Putamen (tissue), 1 donor: Measurements from ENCODE around the gene ACOT7.
"Not testable (repeated sequence)": the region's sequence is repeated elsewhere in the genome, so short reads cannot be mapped to it uniquely, and the experiment has no call there.

Source experiments
- DNase-seq: peaks from one replicate; pipeline ENCODE4 v3.0.0-alpha.2; 2016; ENCODE audit warnings: low spot score

Gene ACOT7

GRCh38 chr1:6310116-6310848 lies 83.3 kb downstream of the ACOT7 start:
- no peak for DNase-seq

DNA sequence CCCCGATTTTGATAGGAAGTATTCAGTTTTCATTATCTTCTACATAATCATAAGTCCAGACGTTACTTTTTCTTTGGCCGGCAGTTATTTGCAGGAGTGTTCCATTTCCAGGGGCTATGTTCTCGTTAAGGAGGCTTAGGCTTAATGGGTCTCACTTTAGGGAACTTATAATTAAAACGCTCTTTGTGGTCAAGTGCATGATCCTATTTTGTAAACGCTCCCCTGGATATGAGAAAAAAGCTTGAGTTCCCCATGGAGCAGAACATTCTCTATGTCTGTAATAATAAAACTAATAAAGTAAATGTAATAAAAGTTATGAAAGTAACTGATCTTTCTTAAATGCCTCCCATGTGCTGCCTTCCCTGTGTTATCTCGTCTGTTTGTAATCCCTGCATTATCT lies 84.0 kb downstream of the ACOT7 start:
- DNase-seq, result no peak

- no peak for DNase-seq
These were observed 85.1 kb downstream of the ACOT7 start for GRCh38 chr1:6308449-6308848.

- not testable (repeated sequence) for DNase-seq
These were observed 85.9 kb downstream of the ACOT7 start for GRCh38 chr1:6307682-6308081.

DNA sequence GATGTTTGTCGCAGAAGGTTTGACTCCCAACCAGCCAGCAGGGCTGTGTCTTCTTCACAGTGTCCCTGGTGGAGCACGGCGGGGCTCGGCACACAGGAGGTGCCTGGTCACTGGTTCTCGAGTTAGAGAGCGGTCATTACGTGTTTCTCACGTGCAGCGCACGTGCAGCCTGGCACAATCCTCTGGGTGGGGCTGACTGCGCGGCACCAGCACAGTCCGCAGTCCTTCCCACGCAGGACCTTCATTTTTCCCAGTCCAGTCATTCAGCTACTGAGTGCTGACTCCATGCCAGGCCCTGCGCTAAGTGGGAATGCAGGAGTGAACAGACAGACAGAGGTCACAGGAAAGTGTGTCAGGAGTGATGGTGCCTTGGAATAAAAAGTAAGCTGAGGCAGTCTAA lies 86.5 kb downstream of the ACOT7 start:
- no peak for DNase-seq

DNA sequence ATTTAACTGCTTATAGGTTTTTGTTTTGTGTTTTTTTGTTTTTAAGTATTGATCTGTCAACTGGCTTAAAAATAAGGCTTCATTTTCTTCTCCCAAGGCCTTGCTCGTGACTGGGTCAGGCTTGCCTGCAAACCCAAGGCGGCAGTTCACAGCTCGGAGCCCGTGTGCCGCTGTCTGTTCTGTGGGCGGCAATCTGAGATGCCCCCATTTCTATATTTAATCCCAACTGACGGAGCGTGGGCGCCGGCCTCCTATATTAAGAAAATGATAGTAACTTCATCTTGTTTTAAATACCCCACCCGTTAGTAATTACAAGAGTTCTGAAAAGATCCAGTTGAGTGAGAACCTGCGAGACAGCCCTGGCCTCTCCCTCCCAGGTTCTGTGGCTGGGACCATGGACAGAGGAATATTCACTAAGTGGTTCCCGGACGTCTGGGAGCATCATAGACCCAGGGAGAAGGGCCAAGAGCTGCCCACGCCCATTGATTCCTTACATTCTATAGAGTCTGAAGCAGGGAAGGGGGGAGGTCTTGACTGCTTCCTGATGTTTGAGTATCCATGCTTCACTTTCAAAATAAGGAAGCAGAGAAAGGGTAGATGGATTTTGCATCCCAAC lies 90.1 kb downstream of the ACOT7 start:
- peak; percentile 46 for DNase-seq

GRCh38 chr1:6302568-6302967 lies 91.0 kb downstream of the ACOT7 start:
- no peak for DNase-seq

GRCh38 chr1:6301526-6301925 lies 92.0 kb downstream of the ACOT7 start:
- no peak for DNase-seq

GRCh38 chr1:6300342-6301048 lies 93.1 kb downstream of the ACOT7 start:
- no peak for DNase-seq

GRCh38 chr1:6299557-6300165 lies 93.9 kb downstream of the ACOT7 start:
- no peak for DNase-seq

GRCh38 chr1:6298940-6299465 lies 94.6 kb downstream of the ACOT7 start:
- DNase-seq, result no peak

GRCh38 chr1:6298530-6298929 lies 95.0 kb downstream of the ACOT7 start:
- no peak for DNase-seq

DNA sequence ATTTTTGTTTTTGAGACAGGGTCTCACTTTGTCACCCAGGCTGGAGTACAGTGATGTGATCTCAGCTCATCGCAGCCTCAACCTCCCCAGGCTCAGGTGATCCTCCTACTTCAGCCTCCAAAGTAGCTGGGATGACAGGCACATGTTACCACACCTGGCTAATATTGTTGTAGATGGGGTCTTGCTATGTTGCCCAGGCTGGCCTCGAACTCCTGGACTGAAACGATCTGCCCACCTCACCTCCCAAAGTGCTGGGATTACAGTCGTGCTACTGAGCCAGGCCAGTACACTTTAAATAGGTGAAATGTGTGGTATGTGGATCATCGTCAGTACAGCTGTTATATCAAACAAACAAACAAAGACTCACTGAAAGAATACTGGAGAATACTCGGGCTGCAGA lies 97.7 kb downstream of the ACOT7 start:
- no peak for DNase-seq

DNA sequence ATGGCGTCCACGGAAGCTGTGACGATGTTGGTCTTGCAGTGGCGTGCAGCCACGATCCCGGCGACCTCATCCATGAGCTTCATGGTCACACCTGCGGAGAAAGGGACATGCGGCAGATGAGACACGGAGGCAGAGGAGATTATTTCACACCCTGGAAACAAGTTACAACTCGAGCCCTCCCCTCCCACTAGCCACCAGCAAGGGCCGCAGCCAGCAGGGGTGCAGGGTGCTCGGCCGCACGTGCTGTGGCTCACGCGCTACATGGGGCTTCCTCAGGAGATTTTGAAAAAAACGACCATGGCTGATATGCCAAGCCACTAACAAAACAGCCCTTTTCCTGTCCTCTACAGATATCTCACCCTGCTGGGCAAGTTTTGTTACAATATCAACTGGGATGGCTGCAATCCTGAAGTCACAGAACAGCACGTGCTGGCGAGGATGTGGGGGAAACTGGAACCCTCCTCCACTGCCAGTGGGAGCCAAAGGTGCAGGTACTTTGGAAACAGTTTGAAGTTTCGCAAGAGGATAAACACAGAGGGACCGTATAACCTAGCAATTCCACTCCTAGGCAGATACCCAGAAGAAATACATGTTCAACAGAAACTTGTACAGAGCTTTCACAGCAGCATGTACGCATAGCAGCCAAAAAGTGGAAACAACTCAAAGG lies 98.5 kb downstream of the ACOT7 start:
- DNase-seq, result no peak

GRCh38 chr1:6294080-6294889 lies 99.3 kb downstream of the ACOT7 start:
- no peak for DNase-seq

DNA sequence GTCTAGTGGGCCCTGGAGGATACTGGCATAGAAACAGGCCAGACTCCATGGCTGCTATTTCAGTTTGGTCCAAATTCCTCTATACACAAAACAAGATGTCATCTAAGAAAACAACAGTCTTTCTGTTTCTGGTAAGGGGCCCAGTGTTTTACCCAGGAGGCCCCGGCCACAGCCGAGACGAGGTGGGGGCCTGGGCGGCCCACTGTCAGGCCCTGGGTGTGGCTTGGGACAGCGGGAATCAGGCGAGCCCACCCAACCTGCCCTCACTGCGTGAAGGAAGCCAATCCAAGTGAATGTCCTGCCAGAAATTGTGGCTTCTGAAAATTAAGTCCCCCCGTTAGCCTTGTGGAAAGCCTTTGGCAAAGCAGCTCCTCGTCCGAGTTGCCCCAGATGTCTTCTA lies 101.5 kb downstream of the ACOT7 start:
- no peak for DNase-seq

DNA sequence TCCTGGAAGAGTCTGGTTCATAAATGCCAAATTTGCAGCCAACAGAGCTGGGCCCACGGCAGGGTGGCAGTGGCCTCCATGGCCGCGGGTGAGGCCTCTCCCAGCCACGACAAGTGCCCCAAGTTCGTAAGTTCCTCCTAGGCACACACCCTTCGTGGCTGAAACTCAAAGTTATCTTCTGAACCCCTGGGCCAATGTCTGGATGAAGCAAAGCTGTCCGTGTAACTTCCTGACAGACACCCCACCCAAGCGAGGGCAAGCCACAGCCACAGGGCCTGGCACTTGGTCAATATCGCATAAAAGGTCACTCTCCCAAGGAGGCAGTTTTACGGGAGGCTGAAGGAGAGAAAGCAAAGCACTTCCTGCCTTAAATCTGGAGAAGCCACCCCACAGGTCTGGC lies 104.9 kb downstream of the ACOT7 start:
- DNase-seq, result no peak

DNA sequence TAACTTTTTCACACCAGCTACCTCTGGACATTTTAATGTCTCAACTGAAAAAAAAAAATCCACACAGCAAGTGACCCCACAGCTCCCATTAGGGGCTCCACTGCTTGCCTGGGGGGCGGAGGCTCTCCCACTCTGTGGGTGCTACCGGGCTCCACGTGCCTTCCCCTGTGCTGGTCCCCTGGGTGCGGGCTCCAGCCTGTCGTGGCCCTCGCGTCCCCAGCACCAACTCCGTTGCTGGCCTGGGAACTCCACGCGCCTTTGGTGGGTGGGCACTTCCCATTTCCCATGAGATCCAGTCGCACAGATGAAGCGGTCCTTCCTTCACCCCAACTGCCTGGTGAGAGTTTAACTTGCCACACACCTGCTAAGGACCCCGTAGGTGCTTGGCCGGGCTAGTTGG lies 105.5 kb downstream of the ACOT7 start:
- no peak for DNase-seq

DNA sequence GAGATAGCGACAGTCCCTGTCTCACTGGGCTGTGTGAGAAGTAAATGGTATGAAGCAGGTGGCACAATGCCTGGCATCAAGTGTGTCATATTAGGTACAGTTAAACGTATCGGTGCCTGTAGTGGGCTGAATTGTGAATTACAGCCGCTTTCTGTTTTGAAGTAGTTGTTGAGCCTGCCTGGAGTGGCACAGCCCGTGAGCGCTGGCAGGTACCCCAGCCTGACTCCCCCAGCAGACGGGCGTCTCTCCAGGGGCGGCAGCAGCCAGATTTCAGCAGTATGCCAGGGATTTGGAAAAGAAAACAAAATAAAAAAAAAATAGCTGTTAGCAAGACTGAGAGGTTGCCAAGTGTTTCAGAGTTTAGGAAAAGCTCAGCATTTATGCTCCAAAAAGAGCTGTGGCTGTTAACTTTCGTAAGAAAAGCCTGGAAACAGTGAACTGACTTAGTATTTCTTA lies 106.1 kb downstream of the ACOT7 start:
- DNase-seq, result peak; percentile 42

GRCh38 chr1:6287029-6287428 lies 106.5 kb downstream of the ACOT7 start:
- no peak for DNase-seq

- no peak for DNase-seq
These were observed 107.3 kb downstream of the ACOT7 start for GRCh38 chr1:6286266-6286665.
